Omental fat pad (tissue), 4 donors: ENCODE data around the gene NDUFA3. TPM values are rescaled to one million over a fixed set of nuclear protein-coding genes. Genes with fewer than 3 reads are reported as not detected.

Source experiments
- ATAC-seq: fragments of 150-250 bp; one replicate; pipeline ENCODE4 v1.9.1; 2016; ENCODE audit warnings: mild to moderate bottlenecking, moderate library complexity; ENCODE audit not compliant: low FRiP score
- DNase-seq: peaks from one replicate; pipeline ENCODE4 v3.0.0-alpha.2; 2019; ENCODE audit warnings: low spot score
- total RNA-seq, 4 donors: library from RNA; depleted of rRNA; stranded (reverse); fragments of >200 nt; gene quantifications; one replicate each; pipeline ENCODE4 v1.1.0, GENCODE V29; 2016
- TF ChIP-seq, protein P1 (sequence below), 3 donors: fragments of 450-650 bp; IDR thresholded peaks; one replicate each; pipeline ENCODE4 v1.5.1; 2016 to 2017; ENCODE audit warnings: antibody characterized with exemption in 3 of 3, mild to moderate bottlenecking in 3 of 3, moderate library complexity in 2 of 3

NDUFA3 gene
- total RNA-seq, 4 donors from 2014 or later: 7.1 to 33.0 (median 28.6) TPM

DNA sequence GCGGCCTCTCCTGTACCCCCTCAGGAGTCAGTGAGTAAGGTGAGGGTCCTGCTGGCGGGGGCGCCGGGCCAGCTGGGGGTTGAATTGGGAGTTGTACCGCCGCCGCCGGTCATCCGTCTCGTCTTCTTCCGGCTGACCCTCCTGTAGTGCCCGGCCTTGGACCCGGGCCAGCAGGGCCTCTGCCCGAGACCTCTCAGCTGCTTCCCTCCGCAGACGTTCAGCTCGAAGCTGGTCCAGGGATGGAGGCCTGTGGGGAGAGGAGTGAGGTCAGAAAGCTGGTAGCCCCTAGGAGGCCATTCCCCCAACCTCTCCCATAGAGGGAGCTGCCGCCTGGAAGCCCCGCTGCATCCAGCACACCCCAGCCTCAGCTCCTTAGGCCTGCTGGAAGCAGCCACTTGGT is 53.0 kb downstream of the NDUFA3 start:
- ATAC-seq (no peak), DNase-seq (no peak)
- TF ChIP-seq, protein P1, sequence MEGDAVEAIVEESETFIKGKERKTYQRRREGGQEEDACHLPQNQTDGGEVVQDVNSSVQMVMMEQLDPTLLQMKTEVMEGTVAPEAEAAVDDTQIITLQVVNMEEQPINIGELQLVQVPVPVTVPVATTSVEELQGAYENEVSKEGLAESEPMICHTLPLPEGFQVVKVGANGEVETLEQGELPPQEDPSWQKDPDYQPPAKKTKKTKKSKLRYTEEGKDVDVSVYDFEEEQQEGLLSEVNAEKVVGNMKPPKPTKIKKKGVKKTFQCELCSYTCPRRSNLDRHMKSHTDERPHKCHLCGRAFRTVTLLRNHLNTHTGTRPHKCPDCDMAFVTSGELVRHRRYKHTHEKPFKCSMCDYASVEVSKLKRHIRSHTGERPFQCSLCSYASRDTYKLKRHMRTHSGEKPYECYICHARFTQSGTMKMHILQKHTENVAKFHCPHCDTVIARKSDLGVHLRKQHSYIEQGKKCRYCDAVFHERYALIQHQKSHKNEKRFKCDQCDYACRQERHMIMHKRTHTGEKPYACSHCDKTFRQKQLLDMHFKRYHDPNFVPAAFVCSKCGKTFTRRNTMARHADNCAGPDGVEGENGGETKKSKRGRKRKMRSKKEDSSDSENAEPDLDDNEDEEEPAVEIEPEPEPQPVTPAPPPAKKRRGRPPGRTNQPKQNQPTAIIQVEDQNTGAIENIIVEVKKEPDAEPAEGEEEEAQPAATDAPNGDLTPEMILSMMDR (IDR thresholded peaks at IDR 0.05): no peak

GRCh38 chr19:54156490-54156889 is 53.8 kb downstream of the NDUFA3 start:
- no peak for ATAC-seq
- TF ChIP-seq, protein P1 (IDR thresholded peaks at IDR 0.05): no peak

GRCh38 chr19:54156953-54157352 is 54.3 kb downstream of the NDUFA3 start:
- ATAC-seq (no peak), DNase-seq (no peak)
- TF ChIP-seq, protein P1 (IDR thresholded peaks at IDR 0.05): no peak

More at GRCh38 chr19:54156490-54156889, 53.8 kb downstream of the NDUFA3 start:
- DNase-seq: no peak

Other genes with a start within 250 kb of the NDUFA3 start
- gene MYADM, start 235.0 kb upstream of the NDUFA3 start, total RNA-seq: 100 to 1,000 TPM in 2 of 4 donors, 10 to 100 TPM in 2; 50.6 to 346 (median 97.8) TPM
- gene PRKCG, start 220.7 kb upstream of the NDUFA3 start, total RNA-seq: not detected
- not detected for gene CACNG7, start 193.6 kb upstream of the NDUFA3 start, total RNA-seq
- gene CACNG8, start 139.9 kb upstream of the NDUFA3 start, total RNA-seq: not detected
- gene CACNG6, start 111.2 kb upstream of the NDUFA3 start, total RNA-seq: not detected
- not detected for gene VSTM1, start 39.0 kb upstream of the NDUFA3 start, total RNA-seq
- gene TARM1, start 21.5 kb upstream of the NDUFA3 start, total RNA-seq: not detected
- 1 to 10 TPM; 1.3 to 8.3 (median 5.5) TPM for gene OSCAR, start 2.1 kb upstream of the NDUFA3 start, total RNA-seq
- 10 to 100 TPM in 3 of 4 donors, 1 to 10 TPM in 1; 9.7 to 19.9 (median 15.6) TPM for gene TFPT, start 12.8 kb downstream of the NDUFA3 start, total RNA-seq
- 10 to 100 TPM; 33.8 to 50.1 (median 39.7) TPM for gene PRPF31, start 12.9 kb downstream of the NDUFA3 start, total RNA-seq
- gene CNOT3, start 34.9 kb downstream of the NDUFA3 start, total RNA-seq: 10 to 100 TPM; 13.4 to 24.4 (median 19.0) TPM
- gene LENG1, start 56.9 kb downstream of the NDUFA3 start, total RNA-seq: 10 to 100 TPM in 1 of 4 donors, 1 to 10 TPM in 3; 5.3 to 12.3 (median 7.4) TPM
- 1 to 10 TPM in 3 of 4 donors, not detected in 1; 1.2 to 4.1 (median 1.6) TPM for gene TMC4, start 70.3 kb downstream of the NDUFA3 start, total RNA-seq
- 10 to 100 TPM; 21.0 to 72.4 (median 32.7) TPM for gene MBOAT7, start 86.7 kb downstream of the NDUFA3 start, total RNA-seq
- 10 to 100 TPM; 36.1 to 49.3 (median 40.3) TPM for gene TSEN34, start 88.5 kb downstream of the NDUFA3 start, total RNA-seq
- gene RPS9, start 98.0 kb downstream of the NDUFA3 start, total RNA-seq: 1,000 to 10,000 TPM; 1,567 to 2,105 (median 1,838) TPM
- 100 to 1,000 TPM in 1 of 4 donors, 10 to 100 TPM in 3; 11.7 to 135 (median 71.5) TPM for gene LILRB3, start 120.2 kb downstream of the NDUFA3 start, total RNA-seq
- gene LILRA6, start 139.9 kb downstream of the NDUFA3 start, total RNA-seq: 10 to 100 TPM in 1 of 4 donors, 1 to 10 TPM in 3; 2.1 to 13.6 (median 7.3) TPM
- gene LILRB5, start 154.4 kb downstream of the NDUFA3 start, total RNA-seq: 10 to 100 TPM; 24.0 to 75.5 (median 39.4) TPM
- 10 to 100 TPM in 2 of 4 donors, 1 to 10 TPM in 2; 3.5 to 15.4 (median 10.1) TPM for gene LILRB2, start 178.3 kb downstream of the NDUFA3 start, total RNA-seq
- gene LILRA5, start 210.3 kb downstream of the NDUFA3 start, total RNA-seq: 10 to 100 TPM in 1 of 4 donors, 1 to 10 TPM in 3; 3.7 to 13.2 (median 7.8) TPM
- gene LILRA4, start 236.3 kb downstream of the NDUFA3 start, total RNA-seq: under 1 TPM in 1 of 4 donors, not detected in 3; 0.56 TPM